Brain microvascular endothelial cell (primary cell): Measurements from ENCODE around the gene UGCG.
A peak's percentile ranks its signal among the peaks of the same experiment; 100 is the strongest.

Experiments used
- DNase-seq: peaks from one replicate; pipeline ENCODE4 v3.0.0-alpha.2; 2020
- H3K27ac ChIP-seq: fragments of 250-450 bp; sonication (Bioruptor Pico); 2 replicates; pipeline ENCODE4 v1.5.1; 2020; ENCODE audit warnings: mild to moderate bottlenecking, moderate library complexity
- H3K27me3 ChIP-seq: fragments of 250-450 bp; sonication (Bioruptor Pico); replicated peaks from 2 replicates; pipeline ENCODE4 v1.5.1; 2020; ENCODE audit warnings: mild to moderate bottlenecking
- H3K36me3 ChIP-seq: fragments of 250-450 bp; sonication (Bioruptor Pico); replicated peaks from 2 replicates; pipeline ENCODE4 v1.5.1; 2020; ENCODE audit warnings: mild to moderate bottlenecking
- H3K4me3 ChIP-seq: 2 replicates; pipeline ENCODE4 v1.5.1; 2011; ENCODE audit warnings: low read depth, mild to moderate bottlenecking, control low read depth, low read length, moderate library complexity
- in situ Hi-C: cut with HindIII; loops from 2 replicates; pipeline ENCODE4 v1.10.0; 2017; ENCODE audit warnings: low sequenced_read_pairs, low pct_ligation_motif_present
- TF ChIP-seq, protein P1 (sequence below): IDR thresholded peaks from 2 replicates; pipeline ENCODE4 v1.5.1; 2011; ENCODE audit warnings: low read depth, mild to moderate bottlenecking, moderate library complexity, low read length, control low read depth, inconsistent platforms; ENCODE audit errors: missing control alignments

Gene UGCG

GRCh38 chr9:111925017-111925770 is 28.6 kb downstream of the UGCG start:
- H3K4me3 ChIP-seq: no peak overlapping the region
- peak overlapping the region; percentile 79 for H3K27ac ChIP-seq
- peaks cover 64% of the 10 kb centered on the region for H3K36me3 ChIP-seq
- in situ Hi-C loops: no loop called here
- DNase-seq: no peak
- TF ChIP-seq, protein P1, sequence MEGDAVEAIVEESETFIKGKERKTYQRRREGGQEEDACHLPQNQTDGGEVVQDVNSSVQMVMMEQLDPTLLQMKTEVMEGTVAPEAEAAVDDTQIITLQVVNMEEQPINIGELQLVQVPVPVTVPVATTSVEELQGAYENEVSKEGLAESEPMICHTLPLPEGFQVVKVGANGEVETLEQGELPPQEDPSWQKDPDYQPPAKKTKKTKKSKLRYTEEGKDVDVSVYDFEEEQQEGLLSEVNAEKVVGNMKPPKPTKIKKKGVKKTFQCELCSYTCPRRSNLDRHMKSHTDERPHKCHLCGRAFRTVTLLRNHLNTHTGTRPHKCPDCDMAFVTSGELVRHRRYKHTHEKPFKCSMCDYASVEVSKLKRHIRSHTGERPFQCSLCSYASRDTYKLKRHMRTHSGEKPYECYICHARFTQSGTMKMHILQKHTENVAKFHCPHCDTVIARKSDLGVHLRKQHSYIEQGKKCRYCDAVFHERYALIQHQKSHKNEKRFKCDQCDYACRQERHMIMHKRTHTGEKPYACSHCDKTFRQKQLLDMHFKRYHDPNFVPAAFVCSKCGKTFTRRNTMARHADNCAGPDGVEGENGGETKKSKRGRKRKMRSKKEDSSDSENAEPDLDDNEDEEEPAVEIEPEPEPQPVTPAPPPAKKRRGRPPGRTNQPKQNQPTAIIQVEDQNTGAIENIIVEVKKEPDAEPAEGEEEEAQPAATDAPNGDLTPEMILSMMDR: no peak
- H3K27me3 ChIP-seq: no peaks in the 10 kb centered on the region

DNA sequence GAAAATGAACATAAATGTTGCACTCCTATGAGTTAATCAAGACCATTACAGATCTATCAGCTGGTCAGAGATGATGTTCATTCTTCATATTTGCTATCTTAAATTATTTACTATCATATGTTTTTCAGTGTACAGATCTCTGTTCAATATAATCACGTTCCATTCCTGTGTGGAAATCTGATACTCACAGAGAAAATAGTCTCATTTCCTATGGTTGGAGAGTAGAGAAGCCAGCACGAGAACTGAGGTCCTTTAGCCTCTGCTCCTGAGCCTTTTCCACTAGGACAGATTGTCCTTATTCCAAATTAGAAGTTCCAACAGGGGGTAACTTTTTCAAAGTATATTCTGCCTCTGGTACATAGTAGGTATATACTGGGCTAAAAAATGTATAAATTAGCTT is 29.2 kb downstream of the UGCG start:
- in situ Hi-C loops: no loop called here
- DNase-seq: no peak
- Histone ChIP-seq H3K36me3 (peaks cover 64% of the 10 kb centered on the region), H3K4me3 (no peak overlapping the region), H3K27me3 (no peaks in the 10 kb centered on the region), H3K27ac (peak overlapping the region; percentile 79)
- TF ChIP-seq, protein P1: no peak

- in situ Hi-C loops: no loop called here
- H3K27me3 ChIP-seq: no peaks in the 10 kb centered on the region
- H3K36me3 ChIP-seq: peaks cover 64% of the 10 kb centered on the region
- H3K27ac ChIP-seq: peak overlapping the region; percentile 79
- H3K4me3 ChIP-seq: no peak overlapping the region
- DNase-seq: peak; percentile 91
- TF ChIP-seq, protein P1: no peak
Measured at GRCh38 chr9:111926421-111926875, 29.8 kb downstream of the UGCG start.

- no peak overlapping the region for H3K4me3 ChIP-seq
- peak overlapping the region; percentile 79 for H3K27ac ChIP-seq
- in situ Hi-C loops: no loop called here
- peaks cover 68% of the 10 kb centered on the region for H3K36me3 ChIP-seq
- TF ChIP-seq, protein P1: peak; percentile 18
- no peak for DNase-seq
- no peaks in the 10 kb centered on the region for H3K27me3 ChIP-seq
Measured at GRCh38 chr9:111928359-111928720, 31.7 kb downstream of the UGCG start.

GRCh38 chr9:111934747-111935146 is 38.1 kb downstream of the UGCG start:
- TF ChIP-seq, protein P1: no peak
- Histone ChIP-seq H3K36me3 (peaks cover 67% of the 10 kb centered on the region), H3K4me3 (no peak overlapping the region), H3K27me3 (no peaks in the 10 kb centered on the region), H3K27ac (no peak overlapping the region)
- in situ Hi-C loops: no loop called here
- no peak for DNase-seq

DNA sequence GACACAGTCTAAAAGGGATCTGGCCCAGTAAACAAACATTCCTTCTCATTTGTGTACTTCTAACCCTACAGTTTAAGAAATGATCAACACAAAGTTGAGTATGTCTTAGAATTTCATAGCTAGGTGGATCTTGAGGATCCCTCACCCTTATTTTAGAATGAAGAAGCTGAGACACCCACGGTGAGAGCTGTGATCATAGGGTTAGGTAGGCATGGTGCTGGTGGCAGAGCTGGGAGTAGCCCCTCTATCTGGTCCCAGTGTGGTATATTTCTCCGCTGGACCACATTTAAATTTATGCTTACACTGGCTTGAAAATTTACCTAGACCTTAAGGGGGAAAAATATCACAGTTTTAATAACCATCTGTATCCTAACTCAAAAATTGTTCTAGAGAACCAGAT is 39.8 kb downstream of the UGCG start:
- peak overlapping the region; percentile 69 for H3K27ac ChIP-seq
- in situ Hi-C loops: no loop called here

More for the DNA sequence above, 39.8 kb downstream of the UGCG start:
- TF ChIP-seq, protein P1: no peak
- no peak overlapping the region for H3K4me3 ChIP-seq
- peaks cover 51% of the 10 kb centered on the region for H3K36me3 ChIP-seq
- DNase-seq: no peak
- H3K27me3 ChIP-seq: no peaks in the 10 kb centered on the region
